CD4-positive, alpha-beta T cell treated with Interleukin-4 for 1 hour (primary cell): ENCODE measurements around the gene HELZ2.

ENCODE experiments used
- DNase-seq, 2 donors: peaks; one replicate each; pipeline ENCODE4 v3.0.0-alpha.2; 2020 to 2022

Gene HELZ2

DNA sequence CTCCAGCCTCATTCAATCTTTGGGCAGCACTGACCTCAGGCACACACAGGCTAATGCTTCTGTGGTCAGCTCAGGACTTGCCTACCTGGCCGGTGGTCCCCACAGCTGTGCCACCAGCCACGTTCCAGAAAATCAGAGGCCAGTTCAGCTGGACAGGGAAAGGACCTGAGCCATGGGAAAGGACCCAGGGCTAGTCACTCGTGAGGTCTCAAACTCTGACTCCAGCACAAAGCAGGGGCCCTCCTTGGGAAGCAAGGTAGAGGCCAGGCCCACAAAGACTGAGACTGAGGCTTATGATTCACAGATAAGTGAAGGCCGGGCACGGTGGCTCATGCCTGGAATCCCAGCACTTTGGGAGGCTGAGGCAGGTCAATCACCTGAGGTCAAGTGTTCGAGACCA, 22.4 kb upstream of the HELZ2 start:
- DNase-seq: no peak

DNA sequence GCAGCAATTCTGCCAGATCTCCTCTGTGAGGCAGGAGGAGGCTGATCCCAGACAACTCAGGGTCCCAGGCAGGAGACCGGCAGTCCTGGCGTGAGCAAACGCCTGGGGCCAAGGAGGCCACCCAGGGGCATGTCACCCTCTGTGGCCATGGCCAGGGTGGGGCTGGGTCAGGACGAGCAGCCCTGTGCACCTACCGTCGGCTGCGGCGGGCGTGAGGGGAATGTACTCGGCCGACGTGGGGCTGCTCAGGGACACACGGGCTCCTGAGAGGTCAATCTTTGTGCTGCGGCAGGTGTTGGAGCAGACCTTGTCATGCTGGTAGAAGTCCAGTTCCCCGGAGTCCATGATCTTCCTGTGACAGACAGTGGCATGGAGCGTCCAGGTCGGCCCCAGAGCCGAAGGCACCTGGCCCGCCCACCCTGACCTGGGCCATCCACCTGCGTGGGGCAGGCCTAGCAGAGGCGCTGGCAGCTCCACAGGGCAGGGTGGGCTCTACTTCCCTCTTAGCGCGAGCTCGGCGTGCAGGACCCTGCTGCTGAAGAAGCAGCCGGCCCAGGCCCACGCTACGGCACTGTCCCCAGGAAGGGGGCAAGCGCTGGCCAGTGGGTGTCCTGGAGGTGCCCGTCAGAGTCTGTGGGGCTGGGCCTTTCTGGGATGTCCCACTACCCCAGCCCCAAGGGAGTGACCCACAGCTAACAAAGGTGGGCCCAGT, 21.5 kb upstream of the HELZ2 start:
- no peak for DNase-seq

DNA sequence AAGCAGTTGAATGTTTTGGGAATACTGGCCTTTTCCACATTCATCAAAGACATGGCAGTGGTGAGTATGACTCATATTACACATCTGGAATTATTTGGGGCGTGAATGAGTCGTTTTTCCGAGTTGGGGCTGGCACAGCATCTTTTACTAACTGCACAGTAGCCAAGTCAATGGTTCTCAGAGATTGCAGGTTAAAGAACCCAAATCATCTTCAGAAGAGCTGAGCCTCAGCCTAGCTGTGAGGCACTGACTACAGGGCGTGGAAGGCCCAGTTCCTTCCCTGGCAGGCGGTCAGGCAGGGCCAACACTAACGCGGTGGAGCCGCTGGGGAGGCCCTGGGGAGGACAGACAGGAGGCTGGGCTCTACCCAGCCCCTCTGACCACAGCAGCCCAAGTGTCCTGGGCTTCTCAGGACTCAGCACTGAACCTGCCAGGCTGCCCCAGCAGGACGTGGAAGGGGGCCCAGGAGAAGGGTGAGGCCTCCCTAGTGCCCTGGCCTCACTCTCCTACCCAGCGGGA, 20.1 kb upstream of the HELZ2 start:
- no peak for DNase-seq

- DNase-seq: no peak
Measured at GRCh38 chr20:63592661-63593060, 18.6 kb upstream of the HELZ2 start.

GRCh38 chr20:63591786-63592355, 17.8 kb upstream of the HELZ2 start:
- no peak for DNase-seq

DNA sequence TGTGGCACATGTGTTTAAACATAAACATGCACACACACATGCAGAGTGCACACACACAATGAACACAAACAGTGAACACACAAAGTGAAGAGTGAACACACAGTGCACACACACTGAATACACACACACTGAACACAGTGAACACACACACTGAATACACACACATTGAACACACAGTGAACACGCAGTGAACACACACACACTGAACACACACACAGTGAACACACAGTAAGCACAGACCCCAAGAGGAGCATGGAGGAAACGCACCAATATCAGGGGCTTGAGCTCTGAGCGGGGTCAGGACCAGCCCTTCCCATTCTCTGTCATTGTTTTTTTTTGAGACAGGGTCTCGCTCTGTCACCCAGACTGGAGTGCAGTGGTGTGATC, 17.1 kb upstream of the HELZ2 start:
- DNase-seq: no peak

- no peak for DNase-seq
Measured at GRCh38 chr20:63590218-63591146, 16.4 kb upstream of the HELZ2 start.

GRCh38 chr20:63589261-63590217, 15.5 kb upstream of the HELZ2 start:
- no peak for DNase-seq

DNA sequence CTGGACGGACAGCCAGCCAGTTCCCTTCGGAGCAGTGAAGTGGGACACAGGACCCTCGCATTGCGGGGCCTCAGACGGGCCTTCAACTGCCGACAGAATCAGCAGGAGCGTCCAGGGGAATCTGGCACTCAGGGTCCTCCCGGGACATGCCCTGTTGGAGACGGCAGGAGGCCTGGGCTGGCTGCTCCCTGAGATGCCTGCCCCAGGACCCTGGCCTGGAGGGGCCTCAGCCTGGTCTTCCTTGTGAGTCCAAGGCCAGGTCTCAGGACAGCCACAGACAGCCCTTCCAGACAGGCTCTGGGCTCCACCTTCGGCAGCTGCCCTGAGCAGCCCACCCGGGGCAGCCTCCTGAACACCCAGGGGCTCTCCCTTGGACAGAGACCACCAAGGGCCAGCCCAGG, 14.6 kb upstream of the HELZ2 start:
- no peak for DNase-seq

DNA sequence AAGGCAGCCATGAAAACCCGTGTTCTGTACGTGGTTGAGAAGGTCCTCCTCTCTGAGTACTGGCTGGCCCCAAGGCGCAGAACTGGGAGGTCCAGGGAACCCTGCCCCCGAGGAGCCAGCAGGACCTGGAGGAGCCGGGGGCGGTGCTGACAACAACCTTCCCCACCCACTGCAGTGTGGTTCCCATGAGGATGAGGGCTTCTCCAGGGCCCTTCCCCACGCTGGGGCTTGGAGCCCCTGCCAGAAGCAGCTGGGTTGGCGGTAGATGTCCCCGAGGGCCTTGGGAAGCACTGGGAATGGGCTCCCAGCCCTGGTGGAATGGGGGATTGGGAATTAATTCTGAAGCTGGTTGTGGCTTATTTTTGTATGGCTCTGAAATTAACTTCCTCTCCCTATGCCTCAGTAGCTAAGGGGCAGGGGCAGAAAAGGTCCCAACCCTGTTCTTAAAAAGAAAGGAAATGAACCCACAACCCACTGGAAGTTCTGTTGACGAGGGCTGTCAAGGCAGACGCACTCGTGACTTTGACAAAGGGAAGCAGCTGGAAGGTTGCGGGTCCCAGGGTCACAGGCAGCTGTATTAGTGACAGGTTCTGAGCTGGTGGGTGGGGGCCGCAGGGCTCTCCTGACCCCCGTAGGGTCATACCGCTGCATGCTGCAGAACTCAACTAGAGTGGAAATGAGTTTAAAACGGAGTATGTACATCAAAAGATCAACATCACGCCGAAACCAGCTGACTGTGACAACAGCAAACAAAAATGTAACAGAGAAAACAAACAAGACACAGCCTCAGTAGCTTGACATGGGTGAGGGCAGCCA, 13.9 kb upstream of the HELZ2 start:
- DNase-seq: no peak

GRCh38 chr20:63587256-63587655, 13.2 kb upstream of the HELZ2 start:
- no peak for DNase-seq

GRCh38 chr20:63586797-63587196, 12.8 kb upstream of the HELZ2 start:
- no peak for DNase-seq

GRCh38 chr20:63585616-63586565, 11.9 kb upstream of the HELZ2 start:
- no peak for DNase-seq

- DNase-seq: no peak
Measured at GRCh38 chr20:63582382-63583063, 8.5 kb upstream of the HELZ2 start.

DNA sequence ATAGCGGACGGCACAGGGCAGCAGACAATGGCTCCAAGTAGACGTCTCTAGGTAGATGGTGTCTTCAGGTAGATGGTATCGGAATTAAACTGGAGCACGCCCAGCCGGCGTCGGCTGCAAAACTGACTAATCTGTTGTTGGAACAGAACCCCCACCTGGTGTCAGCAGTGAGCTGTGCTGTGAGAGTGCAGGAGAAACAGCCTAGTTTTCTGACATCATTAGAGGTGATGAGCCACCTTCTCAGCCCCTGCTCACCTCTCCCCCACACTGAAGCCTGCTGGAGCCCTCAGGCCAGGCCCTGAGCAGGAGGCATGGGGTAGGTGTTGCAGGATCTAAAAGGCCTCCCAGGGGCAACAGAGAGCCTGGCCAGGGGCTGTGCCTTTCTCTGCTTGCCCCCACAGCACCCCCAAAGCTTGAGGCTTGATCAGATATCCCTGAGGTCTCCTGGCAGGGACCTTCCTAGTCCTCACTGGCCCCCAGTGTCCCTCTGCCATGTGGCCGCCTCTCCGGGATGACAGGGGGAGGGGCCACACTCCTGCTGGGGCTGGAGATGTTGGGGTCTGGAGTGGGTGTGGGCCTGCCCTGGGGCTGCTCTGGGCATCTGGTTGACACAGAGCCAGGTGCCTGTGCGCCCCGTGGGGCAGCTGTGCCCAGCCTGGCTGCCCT, 6.9 kb upstream of the HELZ2 start:
- DNase-seq: peak; percentile 83 to 84

GRCh38 chr20:63579017-63579694, 5.1 kb upstream of the HELZ2 start:
- no peak for DNase-seq

DNA sequence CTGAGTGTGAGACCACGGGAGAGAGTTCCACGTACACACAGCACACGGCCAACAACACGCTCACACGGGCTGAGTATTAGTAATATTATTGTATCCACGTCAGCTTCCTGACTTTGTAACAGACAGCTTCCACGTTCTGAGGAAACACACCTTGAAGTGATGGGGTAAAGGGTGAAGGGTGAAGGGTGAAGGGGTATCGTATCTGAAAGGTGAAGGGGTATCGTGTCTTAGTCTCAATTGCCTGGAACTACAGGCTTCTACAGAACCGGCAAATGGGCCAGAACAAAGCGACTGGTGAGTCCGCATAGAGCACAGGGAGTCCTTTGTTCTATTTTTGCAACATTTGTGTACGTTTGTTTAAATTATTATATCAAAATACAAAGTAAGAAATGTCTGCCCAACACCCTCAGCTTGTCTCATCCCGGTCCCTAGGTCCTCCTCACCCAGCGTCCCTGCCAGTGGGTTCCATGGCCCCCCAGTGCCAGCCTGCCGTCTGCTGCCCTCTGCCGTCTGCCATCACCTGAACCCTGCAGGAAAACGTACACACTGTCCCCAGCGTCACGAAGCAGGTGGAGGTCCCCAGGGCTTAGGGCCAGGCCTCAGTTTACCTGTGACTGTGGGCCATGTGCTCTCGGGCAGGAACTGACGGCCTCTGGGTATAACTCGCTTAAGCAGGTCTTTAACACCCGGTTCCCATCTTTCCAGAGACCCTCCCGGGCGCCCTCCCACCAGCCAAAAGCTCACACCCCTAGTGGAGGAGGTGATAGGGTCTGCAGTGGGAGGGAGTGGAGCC, 4.4 kb upstream of the HELZ2 start:
- DNase-seq: no peak
